Activated CD4-positive, alpha-beta memory T cell treated with anti-CD3 and anti-CD28 coated beads for 36 hours (primary cell): ENCODE measurements around the gene GALNS. TPM values are rescaled to one million over a fixed set of nuclear protein-coding genes. Genes with fewer than 3 reads are reported as not detected.

Experiments
- CTCF ChIA-PET: fragments of 350-600 bp; sonication (Branson Sonifier 250); formaldehyde crosslinking; loops from one replicate; lab custom pipeline; 2021; ENCODE audit warnings: antibody characterized with exemption, inconsistent platforms; lab: Charles Lee
- POLR2A ChIA-PET: fragments of 350-600 bp; sonication (Branson Sonifier 250); formaldehyde crosslinking; loops from one replicate; lab custom pipeline; 2021; ENCODE audit warnings: antibody characterized with exemption; lab: Charles Lee
- DNase-seq: peaks from one replicate; pipeline ENCODE4 v3.0.0-alpha.2; 2020
- H3K27ac Mint-ChIP-seq: one replicate; pipeline ENCODE4 v1.8.0; 2021; ENCODE audit warnings: mixed read lengths
- H3K27me3 Mint-ChIP-seq: one replicate; pipeline ENCODE4 v1.8.0; 2021; ENCODE audit warnings: mixed read lengths
- H3K36me3 Mint-ChIP-seq: one replicate; pipeline ENCODE4 v1.8.0; 2021; ENCODE audit warnings: mixed read lengths
- H3K4me1 Mint-ChIP-seq: one replicate; pipeline ENCODE4 v1.8.0; 2021; ENCODE audit warnings: low read depth, mixed read lengths
- H3K4me3 Mint-ChIP-seq: one replicate; pipeline ENCODE4 v1.8.0; 2021; ENCODE audit warnings: mild to moderate bottlenecking, mixed read lengths
- H3K9me3 Mint-ChIP-seq: one replicate; pipeline ENCODE4 v1.8.0; 2021; ENCODE audit warnings: mixed read lengths
- intact Hi-C: fragments of 100-400 bp; cut with micrococcal nuclease; formaldehyde crosslinking; loops from one replicate; pipeline ENCODE4 v1.15.1; 2023
- total RNA-seq, 2 experiments: library from RNA; stranded (reverse); gene quantifications; one replicate each; pipeline ENCODE4 v1.2.3, GENCODE V29; 2021

Gene GALNS
- total RNA-seq, 2 experiments from 2014 or later, result 22.0 to 24.1 TPM

- H3K9me3 Mint-ChIP-seq, result no peaks in the 10 kb centered on the region
Observed at GRCh38 chr16:88867581-88868246, 11.0 kb upstream of the GALNS start.

GRCh38 chr16:88866151-88866920, 9.6 kb upstream of the GALNS start, which contains the start of gene PABPN1L:
PABPN1L (minus strand) TSS chr16:88866660; CDS start chr16:88866606, 54 bp downstream.
- no peak for DNase-seq
- peaks cover 9% of the 10 kb centered on the region for H3K27me3 Mint-ChIP-seq
- peaks cover under 1% of the 10 kb centered on the region for H3K36me3 Mint-ChIP-seq
- H3K4me3 Mint-ChIP-seq, result no peak within 1 kb of the TSS
- intact Hi-C loops, result no loop called here
- ChIA-PET CTCF (no interaction called here), POLR2A (no interaction called here)
- peaks cover 5% of the 10 kb centered on the region for H3K4me1 Mint-ChIP-seq
- no peaks in the 10 kb centered on the region for H3K9me3 Mint-ChIP-seq
- H3K27ac Mint-ChIP-seq, result no peak within 1 kb of the TSS

More at GRCh38 chr16:88867581-88868246, 11.0 kb upstream of the GALNS start:
- Mint-ChIP-seq H3K4me3 (no peak overlapping the region), H3K36me3 (no peaks in the 10 kb centered on the region), H3K27ac (no peak overlapping the region), H3K4me1 (peaks cover 5% of the 10 kb centered on the region), H3K27me3 (peaks cover 10% of the 10 kb centered on the region)
- POLR2A ChIA-PET, result no interaction called here
- intact Hi-C loops, result no loop called here
- no peak for DNase-seq
- CTCF ChIA-PET, result interaction anchor here (1.6 kb wide), 1 partner anchor 10 kb away, joined by 4 read pairs; no protein-coding TSS in a partner anchor

DNA sequence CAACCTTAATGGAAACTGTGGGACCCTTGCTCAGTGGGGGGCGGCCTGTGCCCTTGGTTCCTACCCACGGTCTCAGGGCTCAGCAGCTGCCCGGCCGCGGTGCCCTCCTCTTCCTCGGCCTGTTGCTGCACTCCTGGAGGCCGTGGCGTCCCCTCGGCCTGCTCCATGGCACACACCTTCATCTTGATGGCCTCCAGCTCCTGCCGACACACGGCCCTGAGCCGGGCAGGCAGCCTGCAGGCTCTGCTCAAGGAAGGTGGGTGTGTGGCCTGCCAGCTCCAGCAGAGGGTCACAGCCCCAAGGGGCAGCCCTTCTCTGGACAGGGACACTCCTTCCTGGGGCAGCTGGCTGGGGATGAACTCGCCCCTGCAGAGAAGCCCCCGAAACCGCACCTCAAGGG, 9.0 kb upstream of the GALNS start:
- Mint-ChIP-seq H3K9me3 (no peaks in the 10 kb centered on the region), H3K27ac (no peak overlapping the region), H3K36me3 (peaks cover 4% of the 10 kb centered on the region), H3K4me3 (no peak overlapping the region), H3K4me1 (peaks cover 2% of the 10 kb centered on the region), H3K27me3 (peaks cover 5% of the 10 kb centered on the region)
- ChIA-PET CTCF (interaction anchor here (1.5 kb wide), 1 partner anchor 50 kb away, joined by 3 read pairs; no protein-coding TSS in a partner anchor), POLR2A (no interaction called here)
- intact Hi-C loops, result no loop called here
- DNase-seq, result no peak

GRCh38 chr16:88865310-88865709, 8.6 kb upstream of the GALNS start:
- Mint-ChIP-seq H3K36me3 (peaks cover 4% of the 10 kb centered on the region), H3K4me1 (no peaks in the 10 kb centered on the region), H3K9me3 (no peaks in the 10 kb centered on the region), H3K27me3 (peaks cover 1% of the 10 kb centered on the region), H3K4me3 (no peak overlapping the region), H3K27ac (no peak overlapping the region)
- intact Hi-C loops, result no loop called here
- POLR2A ChIA-PET, result no interaction called here
- CTCF ChIA-PET, result interaction anchor here (1.5 kb wide), 1 partner anchor 50 kb away, joined by 3 read pairs; no protein-coding TSS in a partner anchor
- DNase-seq, result no peak

GRCh38 chr16:88864521-88864920, 7.8 kb upstream of the GALNS start:
- intact Hi-C loops, result no loop called here
- H3K36me3 Mint-ChIP-seq, result peaks cover 7% of the 10 kb centered on the region
- ChIA-PET POLR2A (no interaction called here), CTCF (interaction anchor here (1.5 kb wide), 1 partner anchor 49 kb away, joined by 3 read pairs; no protein-coding TSS in a partner anchor)
- DNase-seq, result no peak
- H3K27ac Mint-ChIP-seq, result no peak overlapping the region
- H3K27me3 Mint-ChIP-seq, result no peaks in the 10 kb centered on the region
- H3K9me3 Mint-ChIP-seq, result no peaks in the 10 kb centered on the region
- no peak overlapping the region for H3K4me3 Mint-ChIP-seq
- no peaks in the 10 kb centered on the region for H3K4me1 Mint-ChIP-seq

- ChIA-PET POLR2A (no interaction called here), CTCF (no interaction called here)
- Mint-ChIP-seq H3K4me1 (no peaks in the 10 kb centered on the region), H3K9me3 (no peaks in the 10 kb centered on the region), H3K4me3 (no peak overlapping the region), H3K27ac (no peak overlapping the region), H3K27me3 (no peaks in the 10 kb centered on the region), H3K36me3 (peaks cover 7% of the 10 kb centered on the region)
- no peak for DNase-seq
- intact Hi-C loops, result no loop called here
Observed at GRCh38 chr16:88864099-88864498, 7.4 kb upstream of the GALNS start.

DNA sequence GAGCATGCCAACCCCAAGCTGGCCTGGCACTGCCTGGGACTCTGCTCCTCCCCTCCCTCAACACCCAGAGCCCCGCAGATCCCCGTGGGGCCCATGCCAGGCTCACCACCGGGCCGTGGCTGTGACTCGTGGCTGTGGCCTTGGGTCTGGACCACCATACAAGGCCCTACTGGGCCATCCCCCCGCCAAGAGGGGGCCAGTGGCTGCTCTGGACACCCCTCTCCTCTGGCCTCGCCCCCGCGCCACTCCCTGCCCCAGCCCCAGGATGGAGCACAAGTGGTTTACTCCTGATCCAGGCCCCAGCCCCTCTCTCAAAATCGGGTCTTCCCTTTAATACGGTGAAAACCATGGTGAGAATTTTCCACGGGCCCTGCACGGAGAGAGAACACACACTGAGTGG, 6.7 kb upstream of the GALNS start:
- H3K27ac Mint-ChIP-seq, result no peak overlapping the region
- no peak overlapping the region for H3K4me3 Mint-ChIP-seq
- DNase-seq, result no peak
- peaks cover 2% of the 10 kb centered on the region for H3K4me1 Mint-ChIP-seq
- intact Hi-C loops, result no loop called here
- ChIA-PET POLR2A (no interaction called here), CTCF (no interaction called here)
- no peaks in the 10 kb centered on the region for H3K9me3 Mint-ChIP-seq
- H3K27me3 Mint-ChIP-seq, result no peaks in the 10 kb centered on the region
- H3K36me3 Mint-ChIP-seq, result peaks cover 7% of the 10 kb centered on the region

GRCh38 chr16:88862968-88863367, 6.2 kb upstream of the GALNS start:
- Mint-ChIP-seq H3K4me3 (no peak overlapping the region), H3K4me1 (peaks cover 7% of the 10 kb centered on the region), H3K36me3 (peaks cover 7% of the 10 kb centered on the region), H3K27me3 (no peaks in the 10 kb centered on the region), H3K9me3 (no peaks in the 10 kb centered on the region), H3K27ac (no peak overlapping the region)
- DNase-seq, result no peak
- POLR2A ChIA-PET, result no interaction called here
- intact Hi-C loops, result no loop called here
- CTCF ChIA-PET, result no interaction called here

DNA sequence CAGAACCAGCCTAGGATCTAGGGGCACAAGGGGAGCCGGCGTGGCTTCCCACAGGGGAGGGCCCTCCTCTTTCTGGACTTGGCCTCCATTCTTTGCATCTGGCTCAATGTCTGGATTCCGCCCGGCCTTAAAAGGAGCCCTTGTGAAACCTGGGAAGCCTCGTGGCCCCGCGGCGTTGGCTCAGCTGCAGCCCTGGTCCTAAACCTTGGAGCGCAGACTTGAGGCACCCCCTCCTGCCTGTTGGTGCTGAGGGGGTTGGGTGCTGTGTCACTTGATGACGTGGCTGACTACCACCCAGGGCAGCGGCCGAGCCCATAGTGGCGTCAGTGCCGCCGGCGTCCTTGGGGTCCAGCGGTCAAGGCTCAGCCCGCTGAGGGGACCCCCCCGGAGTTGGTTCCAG, 4.6 kb upstream of the GALNS start:
- DNase-seq, result no peak
- peaks cover 7% of the 10 kb centered on the region for H3K36me3 Mint-ChIP-seq
- ChIA-PET CTCF (no interaction called here), POLR2A (no interaction called here)
- H3K4me3 Mint-ChIP-seq, result no peak overlapping the region
- no peaks in the 10 kb centered on the region for H3K27me3 Mint-ChIP-seq
- intact Hi-C loops, result no loop called here
- H3K4me1 Mint-ChIP-seq, result peaks cover 11% of the 10 kb centered on the region
- no peaks in the 10 kb centered on the region for H3K9me3 Mint-ChIP-seq
- H3K27ac Mint-ChIP-seq, result no peak overlapping the region

GRCh38 chr16:88859381-88860091, 2.8 kb upstream of the GALNS start:
- intact Hi-C loops, result loop anchor here (10.0 kb wide), 1 partner anchor 255 kb away; no protein-coding TSS in a partner anchor
- ChIA-PET CTCF (interaction anchor here (0.8 to 2.9 kb wide), 2 partner anchors 47 to 78 kb away, joined by 3 to 19 read pairs; partner anchors contain the start of gene APRT), POLR2A (no interaction called here)
- Mint-ChIP-seq H3K4me1 (peaks cover 21% of the 10 kb centered on the region), H3K27ac (no peak overlapping the region), H3K36me3 (peaks cover 7% of the 10 kb centered on the region), H3K27me3 (no peaks in the 10 kb centered on the region), H3K4me3 (no peak overlapping the region), H3K9me3 (no peaks in the 10 kb centered on the region)
- no peak for DNase-seq

- peak overlapping the region; percentile 93 for H3K4me3 Mint-ChIP-seq
- H3K27me3 Mint-ChIP-seq, result no peaks in the 10 kb centered on the region
- peaks cover 7% of the 10 kb centered on the region for H3K36me3 Mint-ChIP-seq
- H3K27ac Mint-ChIP-seq, result peak overlapping the region; percentile 55
- H3K4me1 Mint-ChIP-seq, result peaks cover 21% of the 10 kb centered on the region
- intact Hi-C loops, result loop anchor here (1.0 to 10.0 kb wide), 4 partner anchors 46 to 313 kb away; partner anchors contain the start of genes CDH15, CTU2 and RNF166
- DNase-seq, result peak; percentile 82
- CTCF ChIA-PET, result interaction anchor here (0.6 to 2.9 kb wide), 32 partner anchors 10 to 1062 kb away, joined by 3 to 39 read pairs (median 4); partner anchors contain the start of genes APRT, CDH15 and ZNF778
- POLR2A ChIA-PET, result interaction anchor here (1.3 to 2.7 kb wide), 5 partner anchors 46 to 335 kb away, joined by 4 to 11 read pairs (median 8); partner anchors contain the start of genes APRT and CDT1
- no peaks in the 10 kb centered on the region for H3K9me3 Mint-ChIP-seq
Observed at GRCh38 chr16:88857728-88858339, 1.1 kb upstream of the GALNS start.
